HUES64 (cell line): Measurements from ENCODE around the gene ABCD4.

Experiments used
- H3K27ac ChIP-seq: 2 replicates; pipeline ENCODE4 v1.7.0; 2013; ENCODE audit warnings: low read depth, low read length, inconsistent platforms
- H3K27me3 ChIP-seq: 2 replicates; pipeline ENCODE4 v1.6.1; 2013; ENCODE audit warnings: mild to moderate bottlenecking, low read length; ENCODE audit not compliant: insufficient read depth
- H3K36me3 ChIP-seq: 2 replicates; pipeline ENCODE4 v1.6.1; 2013; ENCODE audit warnings: mild to moderate bottlenecking, low read length; ENCODE audit not compliant: insufficient read depth
- H3K4me1 ChIP-seq: 2 replicates; pipeline ENCODE4 v1.6.1; 2013; ENCODE audit warnings: mild to moderate bottlenecking, low read length, moderate library complexity; ENCODE audit not compliant: insufficient read depth
- H3K4me3 ChIP-seq: 2 replicates; pipeline ENCODE4 v1.5.1; 2013; ENCODE audit warnings: mild to moderate bottlenecking, low read length, moderate library complexity
- H3K9ac ChIP-seq: 2 replicates; pipeline ENCODE4 v1.6.1; 2013; ENCODE audit warnings: mild to moderate bottlenecking, low read depth, low read length
- H3K9me3 ChIP-seq: 2 replicates; pipeline ENCODE4 v1.6.1; 2013; ENCODE audit warnings: low read depth, low read length; ENCODE audit not compliant: insufficient read depth
- WGBS: fragments of 150-250, 120-280 bp; methylation state at CpG from one replicate; pipeline ENCODE4 v1.1.7; 2013; ENCODE audit warnings: missing lambda C conversion rate; 5-methylcytosine and 5-hydroxymethylcytosine counted together

ABCD4 gene

DNA sequence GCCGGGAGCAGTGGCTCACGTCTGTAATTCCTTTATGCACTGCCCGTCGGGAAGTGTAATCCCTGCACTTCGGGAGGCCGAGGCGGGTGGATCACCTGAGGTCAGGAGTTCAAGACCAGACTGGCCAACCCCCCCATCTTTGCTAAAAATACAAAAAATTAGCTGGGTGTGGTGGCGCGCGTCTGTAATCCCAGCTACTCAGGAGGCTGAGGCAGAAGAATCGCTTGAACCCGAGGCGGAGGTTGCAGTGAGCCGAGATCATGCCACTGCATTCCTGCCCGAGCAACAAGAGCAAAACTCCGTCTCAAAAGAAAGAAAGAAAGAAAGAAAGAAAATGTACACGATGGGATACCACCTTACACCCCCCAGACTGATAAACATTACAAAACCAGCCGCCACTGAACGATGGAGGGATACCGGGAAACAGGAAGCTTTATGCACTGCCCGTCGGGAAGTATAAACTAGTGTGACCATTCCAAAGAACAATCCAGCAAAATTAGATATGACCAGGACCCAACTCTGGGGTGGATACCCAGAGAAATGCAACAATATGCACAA, 1.1 kb downstream of the ABCD4 start:
- H3K9me3 ChIP-seq, result no peaks in the 10 kb centered on the region
- 0 out of 2 replicates have a peak, but pooled peaks cover 9% of the 10 kb centered on the region for H3K4me1 ChIP-seq
- WGBS, result 16% methylated on average over 20 of the region's 22 CpGs
- no peaks in the 10 kb centered on the region for H3K27me3 ChIP-seq
- H3K36me3 ChIP-seq, result peaks cover 32% of the 10 kb centered on the region
- H3K27ac ChIP-seq, result peak overlapping the region; percentile 84
- peak overlapping the region; percentile 95 for H3K4me3 ChIP-seq
- peak overlapping the region; percentile 91 for H3K9ac ChIP-seq

DNA sequence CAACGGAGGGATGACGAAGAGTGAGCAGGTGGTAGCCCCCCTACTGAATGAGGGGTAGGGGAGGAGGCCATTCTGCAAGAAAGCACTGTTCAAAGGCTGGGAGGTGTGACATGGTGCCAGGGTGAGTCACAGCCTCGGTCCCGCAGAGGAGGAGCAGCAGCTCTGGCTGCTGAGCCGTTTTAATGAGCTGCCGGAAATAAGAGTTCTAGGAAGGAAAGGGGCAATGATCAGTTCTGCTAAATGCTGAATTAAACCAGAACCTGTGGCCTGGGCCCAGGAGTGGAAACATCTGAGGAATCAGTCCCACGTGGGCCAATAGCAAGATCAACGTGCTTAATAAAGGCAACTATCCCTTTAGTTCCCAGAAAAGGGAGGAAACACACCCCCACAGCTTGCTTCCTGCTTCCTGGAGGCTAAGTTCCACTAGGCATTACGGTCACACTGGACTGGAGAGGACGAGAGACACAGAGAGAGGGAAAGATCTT, 3.6 kb downstream of the ABCD4 start:
- whole genome bisulfite sequencing, result 66% methylated on average over 10 of the region's 10 CpGs
- H3K9ac ChIP-seq, result no peak overlapping the region; the same call in 1 of the 2 replicates
- H3K4me1 ChIP-seq, result 0 out of 2 replicates have a peak, but pooled peaks cover 9% of the 10 kb centered on the region
- no peak overlapping the region for H3K4me3 ChIP-seq
- H3K36me3 ChIP-seq, result peaks cover 56% of the 10 kb centered on the region
- H3K27ac ChIP-seq, result peak overlapping the region; percentile 60; the same call in 1 of the 2 replicates
- no peaks in the 10 kb centered on the region for H3K9me3 ChIP-seq
- H3K27me3 ChIP-seq, result no peaks in the 10 kb centered on the region

DNA sequence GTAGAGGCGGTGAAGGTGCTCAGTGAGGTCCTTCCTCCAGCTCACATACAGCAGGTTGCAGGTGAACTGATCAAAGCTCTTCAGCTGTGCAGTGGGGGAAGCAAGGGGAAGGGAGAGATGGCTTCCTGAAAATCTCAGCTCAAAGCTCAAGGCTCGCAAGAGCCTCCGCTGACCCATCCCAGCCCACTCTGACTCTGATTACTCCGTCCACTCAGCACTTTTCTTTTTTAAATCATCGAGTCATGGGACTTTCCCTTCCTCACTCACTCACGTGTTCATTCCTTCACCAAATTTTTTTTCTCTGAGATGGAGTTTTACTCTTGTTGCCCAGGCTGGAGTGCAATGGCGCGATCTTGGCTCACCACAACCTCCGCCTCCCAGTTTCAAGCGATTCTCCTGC, 4.7 kb downstream of the ABCD4 start:
- Histone ChIP-seq H3K4me3 (no peak overlapping the region), H3K9ac (no peak overlapping the region), H3K27me3 (no peaks in the 10 kb centered on the region), H3K36me3 (peaks cover 65% of the 10 kb centered on the region), H3K27ac (no peak overlapping the region), H3K9me3 (no peaks in the 10 kb centered on the region), H3K4me1 (0 out of 2 replicates have a peak, but pooled peaks cover 9% of the 10 kb centered on the region)
- 94% methylated on average over 10 of the region's 10 CpGs for WGBS

DNA sequence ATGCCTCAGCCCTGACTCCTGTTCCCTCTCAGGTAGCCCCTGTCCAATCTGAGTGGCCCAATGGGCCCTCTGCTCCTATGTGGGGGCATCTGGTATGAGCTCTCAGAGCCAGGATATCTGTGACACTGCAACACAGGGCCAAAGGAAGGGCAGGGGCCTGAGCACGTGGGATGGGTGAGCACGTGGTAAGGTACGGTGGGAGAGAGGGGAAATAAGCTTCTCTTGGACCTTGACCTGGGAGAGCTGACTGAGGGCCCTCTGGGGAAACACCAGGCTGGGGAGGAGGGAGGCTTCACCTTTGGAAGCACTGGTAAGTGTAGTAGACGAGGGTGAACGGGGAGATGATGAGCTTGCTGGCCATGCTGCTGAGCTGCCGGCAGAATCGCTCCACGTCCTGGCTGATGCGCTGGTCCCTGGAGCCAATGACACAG, 6.7 kb downstream of the ABCD4 start:
- no peak overlapping the region for H3K9ac ChIP-seq
- no peak overlapping the region for H3K27ac ChIP-seq
- H3K4me3 ChIP-seq, result no peak overlapping the region
- 0 out of 2 replicates have a peak, but pooled peaks cover 9% of the 10 kb centered on the region for H3K4me1 ChIP-seq
- 94% methylated on average over 9 of the region's 9 CpGs for WGBS
- H3K27me3 ChIP-seq, result no peaks in the 10 kb centered on the region
- H3K36me3 ChIP-seq, result peaks cover 84% of the 10 kb centered on the region
- H3K9me3 ChIP-seq, result no peaks in the 10 kb centered on the region

DNA sequence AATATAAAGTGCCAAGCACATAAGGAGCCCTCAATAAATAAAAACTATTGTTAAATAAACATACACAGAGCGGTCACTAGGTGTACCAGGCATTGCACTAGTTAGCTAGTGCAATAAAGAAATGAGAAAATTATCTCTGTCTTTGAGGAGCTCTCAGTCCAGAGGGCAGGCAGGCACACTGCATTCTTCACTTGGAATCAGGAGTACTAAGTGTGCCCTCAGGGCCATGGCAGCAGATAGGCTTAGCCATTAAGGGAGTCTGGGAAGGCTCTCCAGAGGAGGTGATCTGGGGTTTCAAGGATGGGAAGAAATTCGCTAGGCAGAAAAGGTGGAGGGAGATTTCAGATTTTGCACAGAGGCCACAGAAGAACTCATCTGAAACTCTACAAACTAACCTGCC, 9.1 kb downstream of the ABCD4 start:
- peaks cover 90% of the 10 kb centered on the region for H3K36me3 ChIP-seq
- WGBS, result 94% methylated on average over 2 of the region's 2 CpGs
- H3K9ac ChIP-seq, result no peak overlapping the region
- H3K4me1 ChIP-seq, result no peaks in the 10 kb centered on the region
- no peak overlapping the region for H3K4me3 ChIP-seq
- H3K9me3 ChIP-seq, result no peaks in the 10 kb centered on the region
- H3K27me3 ChIP-seq, result no peaks in the 10 kb centered on the region
- no peak overlapping the region for H3K27ac ChIP-seq

DNA sequence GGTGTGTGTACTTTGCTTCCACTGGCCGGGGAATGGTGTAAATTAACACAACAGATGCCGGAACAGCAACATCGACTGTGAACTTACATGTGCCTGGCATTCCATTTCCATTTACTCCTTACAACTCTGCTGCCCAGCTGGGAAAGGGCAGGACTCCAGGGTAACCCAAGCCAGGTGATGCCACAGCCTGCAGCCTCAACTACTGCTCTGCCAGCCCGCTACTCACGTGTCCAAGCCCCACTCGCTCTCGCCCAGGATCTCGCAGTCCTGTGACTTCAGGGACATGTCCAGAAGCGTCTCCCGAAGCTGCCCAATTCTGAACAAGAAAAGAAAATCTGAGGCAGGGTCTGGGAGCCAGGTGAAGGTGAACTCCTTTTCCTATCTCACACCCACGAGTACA, 10.7 kb downstream of the ABCD4 start:
- WGBS, result 94% methylated on average over 11 of the region's 11 CpGs
- Histone ChIP-seq H3K27me3 (no peaks in the 10 kb centered on the region), H3K4me1 (no peaks in the 10 kb centered on the region), H3K9ac (no peak overlapping the region), H3K4me3 (no peak overlapping the region), H3K27ac (no peak overlapping the region), H3K9me3 (no peaks in the 10 kb centered on the region), H3K36me3 (peaks cover 91% of the 10 kb centered on the region)

DNA sequence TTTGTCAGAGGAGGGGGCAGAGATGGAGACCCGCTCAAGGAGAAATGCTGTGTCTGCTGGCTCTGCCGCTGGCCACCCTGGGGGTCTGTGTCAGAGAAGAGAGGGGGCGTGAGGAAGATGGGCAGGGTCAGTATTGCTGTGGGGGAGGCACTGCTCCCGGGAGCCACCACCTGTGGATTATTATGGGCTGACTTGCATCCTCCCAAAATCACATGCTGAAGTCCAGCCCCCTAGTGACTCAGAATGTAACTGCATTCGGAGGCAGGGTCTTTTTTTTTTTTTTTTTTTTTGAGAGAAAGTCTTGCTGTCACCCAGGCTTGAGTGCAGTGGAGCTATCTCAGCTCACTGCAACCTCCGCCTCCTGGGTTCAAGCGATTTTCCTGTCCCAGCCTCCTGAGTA, 12.3 kb downstream of the ABCD4 start:
- no peaks in the 10 kb centered on the region for H3K27me3 ChIP-seq
- H3K36me3 ChIP-seq, result peaks cover 91% of the 10 kb centered on the region
- H3K27ac ChIP-seq, result no peak overlapping the region; the same call in 1 of the 2 replicates
- no peaks in the 10 kb centered on the region for H3K9me3 ChIP-seq
- H3K9ac ChIP-seq, result no peak overlapping the region
- no peaks in the 10 kb centered on the region for H3K4me1 ChIP-seq
- no peak overlapping the region for H3K4me3 ChIP-seq
- 77% methylated on average over 7 of the region's 7 CpGs for WGBS

DNA sequence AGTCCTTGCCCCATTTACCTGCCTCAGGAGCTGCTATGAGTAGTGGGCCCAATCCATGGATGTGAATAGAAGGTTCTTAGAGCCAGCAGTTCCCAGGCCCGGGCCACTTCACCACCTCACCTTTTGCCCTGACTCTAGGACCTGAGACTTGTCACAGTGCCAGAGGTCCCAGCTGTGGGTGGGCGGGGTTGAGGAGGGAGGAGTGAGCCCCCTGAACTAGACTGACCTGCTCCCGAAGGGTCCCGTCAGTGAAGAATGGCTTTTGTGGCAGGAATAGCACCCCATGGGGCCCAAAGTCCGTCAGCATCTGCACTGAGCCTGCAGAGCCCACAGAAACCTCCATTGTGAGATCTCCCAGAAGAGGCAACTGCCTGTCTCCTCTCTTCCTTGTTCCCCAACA, 12.9 kb downstream of the ABCD4 start:
- H3K27me3 ChIP-seq, result no peaks in the 10 kb centered on the region
- WGBS, result 93% methylated on average over 5 of the region's 5 CpGs
- no peak overlapping the region for H3K4me3 ChIP-seq
- peak overlapping the region; percentile 45; the same call in 1 of the 2 replicates for H3K27ac ChIP-seq
- H3K9me3 ChIP-seq, result no peaks in the 10 kb centered on the region
- H3K36me3 ChIP-seq, result peaks cover 91% of the 10 kb centered on the region
- no peaks in the 10 kb centered on the region for H3K4me1 ChIP-seq
- H3K9ac ChIP-seq, result no peak overlapping the region

DNA sequence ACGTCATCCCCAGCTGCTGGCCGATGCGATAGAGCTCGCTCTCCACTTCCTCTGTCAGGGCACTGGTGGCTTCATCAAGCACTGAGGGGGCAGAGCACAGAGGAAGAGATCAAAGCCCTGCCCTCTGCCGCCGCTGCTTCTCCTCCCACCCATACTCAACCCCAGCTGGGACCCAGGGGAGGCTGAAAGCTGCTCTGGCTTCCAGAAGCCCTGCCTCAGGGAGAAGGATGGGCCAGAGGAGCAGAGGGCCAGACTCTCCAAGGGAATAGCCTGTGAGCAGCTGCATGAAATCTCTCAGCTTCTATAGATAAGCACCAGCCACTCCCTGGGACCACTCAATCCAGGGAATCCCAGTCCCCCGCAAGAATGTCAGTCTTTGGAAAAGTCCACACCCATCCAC, 16.0 kb downstream of the ABCD4 start:
- Histone ChIP-seq H3K27me3 (no peaks in the 10 kb centered on the region), H3K36me3 (peaks cover 79% of the 10 kb centered on the region), H3K27ac (no peak overlapping the region), H3K9ac (no peak overlapping the region), H3K4me1 (no peaks in the 10 kb centered on the region), H3K9me3 (no peaks in the 10 kb centered on the region), H3K4me3 (no peak overlapping the region)
- 94% methylated on average over 7 of the region's 7 CpGs for WGBS

DNA sequence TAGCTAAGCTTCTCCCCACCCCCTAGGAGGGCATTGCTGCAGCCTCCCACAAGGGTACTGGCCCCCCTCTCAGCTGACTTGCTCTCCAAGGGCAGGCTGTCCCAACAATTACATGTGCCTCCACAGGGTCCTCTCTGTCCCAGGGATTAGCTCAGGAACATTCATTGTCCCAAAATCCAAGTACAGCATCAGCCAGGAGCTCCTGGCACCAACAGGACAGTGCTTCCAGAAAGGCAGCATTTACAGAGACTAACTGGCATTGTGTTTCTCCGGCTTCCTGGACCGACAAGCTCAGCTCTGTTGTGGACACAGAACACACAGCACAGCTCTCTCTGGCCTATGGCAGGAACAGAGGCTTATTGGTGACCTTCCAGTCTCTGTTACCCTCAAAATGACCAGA, 21.7 kb downstream of the ABCD4 start:
- Histone ChIP-seq H3K4me1 (no peaks in the 10 kb centered on the region), H3K9ac (no peak overlapping the region)
- WGBS, result 95% methylated on average over 2 of the region's 2 CpGs

DNA sequence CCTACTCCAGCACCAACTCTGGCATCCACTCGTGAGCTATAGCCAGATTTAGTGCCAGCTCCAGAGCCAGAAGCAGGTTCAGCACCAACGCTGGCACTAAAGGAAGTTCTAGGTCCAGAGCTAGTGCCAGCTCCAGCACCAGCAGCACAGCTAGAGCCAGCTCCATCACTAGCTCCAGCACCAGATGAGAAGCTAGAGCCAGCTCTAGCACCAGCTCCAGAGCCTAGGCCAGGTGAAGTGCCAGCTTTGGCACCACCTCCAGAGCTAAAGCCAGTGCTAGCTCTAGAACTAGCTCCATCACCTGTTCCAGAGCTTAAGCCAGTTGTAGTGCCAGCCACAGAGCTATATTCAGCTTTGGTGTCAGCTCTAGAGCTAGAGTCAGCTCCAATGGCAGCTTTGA, 24.7 kb downstream of the ABCD4 start:
- peaks cover 2% of the 10 kb centered on the region for H3K36me3 ChIP-seq

More for the DNA sequence above, 21.7 kb downstream of the ABCD4 start:
- no peaks in the 10 kb centered on the region for H3K27me3 ChIP-seq
- no peaks in the 10 kb centered on the region for H3K9me3 ChIP-seq
- H3K36me3 ChIP-seq, result peaks cover 26% of the 10 kb centered on the region
- H3K27ac ChIP-seq, result no peak overlapping the region
- H3K4me3 ChIP-seq, result no peak overlapping the region

More for the DNA sequence above, 24.7 kb downstream of the ABCD4 start:
- Histone ChIP-seq H3K9ac (no peak overlapping the region), H3K4me3 (no peak overlapping the region), H3K27ac (no peak overlapping the region), H3K9me3 (no peaks in the 10 kb centered on the region), H3K4me1 (no peaks in the 10 kb centered on the region), H3K27me3 (no peaks in the 10 kb centered on the region)
- 88% methylated on average over 2 of the region's 2 CpGs for WGBS
